GM23248 (cell line): ENCODE results near the gene UBAP2.

Source experiments
- EZH2 ChIP-seq: fragments of 200-600 bp; sonication (generic); IDR thresholded peaks from 2 replicates; pipeline ENCODE4 v1.6.1; 2018; ENCODE audit warnings: antibody characterized with exemption, mild to moderate bottlenecking; ENCODE audit not compliant: insufficient read depth, poor library complexity, severe bottlenecking
- EZH2phosphoT487 ChIP-seq: fragments of 200-600 bp; sonication (generic); IDR thresholded peaks from 2 replicates; pipeline ENCODE4 v1.6.1; 2018; ENCODE audit warnings: antibody characterized with exemption, moderate library complexity, mild to moderate bottlenecking, low read depth; ENCODE audit not compliant: insufficient read depth

DNA sequence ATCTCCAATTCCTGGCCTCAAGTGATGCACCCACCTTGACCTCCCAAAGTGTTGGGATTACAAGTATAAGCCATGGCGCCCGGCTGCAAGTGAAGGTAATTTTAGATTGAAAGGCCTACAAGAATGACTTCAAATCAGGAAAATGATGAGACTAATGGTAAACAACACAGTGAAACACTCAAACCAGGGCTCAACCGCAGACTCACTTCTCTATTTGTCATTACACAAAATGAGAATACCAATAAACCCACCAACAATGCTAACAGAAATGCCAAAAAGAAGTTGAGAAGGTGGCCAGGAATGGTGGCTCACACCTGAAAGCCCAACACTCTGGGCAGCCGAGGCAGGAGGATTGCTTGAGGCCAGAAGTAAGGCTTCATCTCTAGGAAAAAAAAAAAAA, 92.1 kb downstream of the UBAP2 start:
- TF ChIP-seq EZH2phosphoT487 (no peak), EZH2 (no peak)
